ENCODE data around the gene C16orf90. TPM values are rescaled to one million over a fixed set of nuclear protein-coding genes. Genes with fewer than 3 reads are reported as not detected.
"Not testable (repeated sequence)": the region's sequence is repeated elsewhere in the genome, so short reads cannot be mapped to it uniquely, and the experiment has no call there.

C16orf90 gene
- total RNA-seq, 6 experiments from 2014 or later: not detected

GRCh38 chr16:3476409-3476808, 18.9 kb downstream of the C16orf90 start:
- peaks cover 0 to 26% (median 8%) of the 10 kb centered on the region in 4 donors for H3K36me3 ChIP-seq

DNA sequence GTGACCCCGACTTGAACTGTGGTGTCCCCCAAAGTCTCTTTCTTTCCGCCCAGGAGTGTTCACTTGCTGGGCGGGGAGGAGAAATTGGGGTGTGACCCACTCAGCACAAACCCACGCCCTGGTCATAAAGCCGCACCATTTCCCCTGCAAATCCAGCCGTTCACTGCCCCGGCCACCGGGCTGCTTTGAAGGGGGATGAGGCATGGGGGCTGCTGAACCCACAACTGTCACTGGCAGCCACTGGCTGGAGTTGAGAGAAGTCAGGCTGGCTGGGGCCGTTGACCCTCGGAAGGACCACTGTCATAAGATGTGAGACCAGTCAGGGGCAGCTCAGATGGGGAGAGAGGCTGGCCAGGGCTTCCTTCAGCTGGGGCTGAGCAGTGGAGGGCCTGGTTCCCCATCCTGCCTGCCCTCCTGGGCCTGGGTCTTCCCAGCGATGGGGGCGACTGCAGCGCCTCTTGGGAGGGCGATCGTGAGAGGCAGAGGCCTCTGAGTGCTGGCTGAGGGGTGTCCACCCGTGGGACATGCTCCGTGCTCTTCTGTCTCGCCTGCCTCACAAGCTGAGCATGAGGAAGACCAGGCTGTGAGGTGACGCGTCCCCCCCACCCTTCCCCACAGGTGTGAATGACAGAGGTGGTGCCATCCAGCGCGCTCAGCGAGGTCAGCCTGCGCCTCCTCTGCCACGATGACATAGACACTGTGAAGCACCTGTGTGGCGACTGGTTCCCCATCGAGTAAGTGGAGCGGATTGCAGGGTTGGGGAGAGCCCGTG, 19.5 kb downstream of the C16orf90 start:
- WGBS (ENCODE audit: insufficient coverage, low coverage, low lambda C conversion rate, missing lambda C conversion rate): 92% methylated on average over 11 of the region's 29 CpGs
- intact Hi-C loops (cut with DNase I): no loop called here
- Histone ChIP-seq H3K27ac (no peak overlapping the region), H3K4me3 (no peak overlapping the region), H3K27me3 (no peaks in the 10 kb centered on the region), H3K4me1 (peaks cover 0 to 5% (median 0%) of the 10 kb centered on the region in 4 donors), H3K9me3 (no peaks in the 10 kb centered on the region), H3K36me3 (peaks cover 0 to 20% (median 7%) of the 10 kb centered on the region in 4 donors)
- TF ChIP-seq, protein P1, sequence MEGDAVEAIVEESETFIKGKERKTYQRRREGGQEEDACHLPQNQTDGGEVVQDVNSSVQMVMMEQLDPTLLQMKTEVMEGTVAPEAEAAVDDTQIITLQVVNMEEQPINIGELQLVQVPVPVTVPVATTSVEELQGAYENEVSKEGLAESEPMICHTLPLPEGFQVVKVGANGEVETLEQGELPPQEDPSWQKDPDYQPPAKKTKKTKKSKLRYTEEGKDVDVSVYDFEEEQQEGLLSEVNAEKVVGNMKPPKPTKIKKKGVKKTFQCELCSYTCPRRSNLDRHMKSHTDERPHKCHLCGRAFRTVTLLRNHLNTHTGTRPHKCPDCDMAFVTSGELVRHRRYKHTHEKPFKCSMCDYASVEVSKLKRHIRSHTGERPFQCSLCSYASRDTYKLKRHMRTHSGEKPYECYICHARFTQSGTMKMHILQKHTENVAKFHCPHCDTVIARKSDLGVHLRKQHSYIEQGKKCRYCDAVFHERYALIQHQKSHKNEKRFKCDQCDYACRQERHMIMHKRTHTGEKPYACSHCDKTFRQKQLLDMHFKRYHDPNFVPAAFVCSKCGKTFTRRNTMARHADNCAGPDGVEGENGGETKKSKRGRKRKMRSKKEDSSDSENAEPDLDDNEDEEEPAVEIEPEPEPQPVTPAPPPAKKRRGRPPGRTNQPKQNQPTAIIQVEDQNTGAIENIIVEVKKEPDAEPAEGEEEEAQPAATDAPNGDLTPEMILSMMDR (IDR thresholded peaks at IDR 0.05): no peak
- TF ChIP-seq POLR2A (IDR thresholded peaks at IDR 0.05): no peak
- DNase-seq: no peak
- no peak for ATAC-seq

More at GRCh38 chr16:3476409-3476808, 18.9 kb downstream of the C16orf90 start:
- Histone ChIP-seq H3K4me3 (no peak overlapping the region), H3K27ac (no peak overlapping the region), H3K4me1 (peaks cover 0 to 5% (median 0%) of the 10 kb centered on the region in 4 donors), H3K27me3 (no peaks in the 10 kb centered on the region), H3K9me3 (no peaks in the 10 kb centered on the region)
- WGBS (ENCODE audit: insufficient coverage, low coverage, low lambda C conversion rate, missing lambda C conversion rate): 100% methylated on average over 2 of the region's 3 CpGs
- no peak for DNase-seq
- no peak for TF ChIP-seq POLR2A (IDR thresholded peaks at IDR 0.05)
- TF ChIP-seq, protein P1 (IDR thresholded peaks at IDR 0.05): no peak
- no peak for ATAC-seq
- intact Hi-C loops (cut with DNase I): no loop called here

DNA sequence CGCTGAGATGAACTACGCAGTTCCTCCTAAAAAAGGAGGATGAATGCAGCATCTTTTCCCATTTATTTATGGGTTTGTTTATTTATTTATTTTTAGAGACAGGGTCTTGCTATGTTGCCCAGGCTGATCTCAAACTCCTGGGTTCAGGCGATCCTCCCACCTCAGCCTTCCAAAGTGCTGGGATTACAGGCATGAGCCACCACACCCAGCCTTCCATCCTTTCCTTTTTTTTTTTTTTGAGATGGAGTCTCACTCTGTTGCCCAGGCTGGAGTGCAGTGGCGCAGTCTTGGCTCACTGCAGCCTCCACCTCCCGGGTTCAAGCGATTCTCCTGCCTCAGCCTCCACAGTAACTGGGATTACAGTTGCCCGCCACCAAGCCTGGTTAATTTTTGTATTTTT, 20.4 kb downstream of the C16orf90 start:
- ATAC-seq; H3K4me3 ChIP-seq; H3K27me3 ChIP-seq; DNase-seq; intact Hi-C loops (cut with DNase I); H3K9me3 ChIP-seq; H3K4me1 ChIP-seq; H3K27ac ChIP-seq: not testable (repeated sequence)
- peaks cover 0 to 11% (median 5%) of the 10 kb centered on the region in 4 donors for H3K36me3 ChIP-seq
- 98% methylated on average over 7 of the region's 7 CpGs for WGBS (ENCODE audit: insufficient coverage, low coverage, low lambda C conversion rate, missing lambda C conversion rate)

GRCh38 chr16:3474136-3474779, 21.0 kb downstream of the C16orf90 start:
- DNase-seq: no peak
- no peak overlapping the region for H3K27ac ChIP-seq
- no peak overlapping the region for H3K4me3 ChIP-seq
- peaks cover 0 to 5% (median 2%) of the 10 kb centered on the region in 4 donors for H3K36me3 ChIP-seq
- H3K9me3 ChIP-seq: no peaks in the 10 kb centered on the region
- no peaks in the 10 kb centered on the region for H3K27me3 ChIP-seq
- TF ChIP-seq, protein P1 (IDR thresholded peaks at IDR 0.05): no peak
- no peak for TF ChIP-seq POLR2A (IDR thresholded peaks at IDR 0.05)
- peaks cover 0 to 5% (median 0%) of the 10 kb centered on the region in 4 donors for H3K4me1 ChIP-seq
- ATAC-seq: peak; percentile 16 to 39 (median 24)
- intact Hi-C loops (cut with DNase I): no loop called here
- WGBS (ENCODE audit: insufficient coverage, low coverage, low lambda C conversion rate, missing lambda C conversion rate): 100% methylated on average over 1 of the region's 16 CpGs

GRCh38 chr16:3473596-3473943, 21.7 kb downstream of the C16orf90 start:
- H3K27me3 ChIP-seq; intact Hi-C loops (cut with DNase I); H3K4me3 ChIP-seq; H3K9me3 ChIP-seq; H3K27ac ChIP-seq; DNase-seq; H3K4me1 ChIP-seq; H3K36me3 ChIP-seq; ATAC-seq: not testable (repeated sequence)
- 72% methylated on average over 3 of the region's 3 CpGs for WGBS (ENCODE audit: insufficient coverage, low coverage, low lambda C conversion rate, missing lambda C conversion rate)

All from right lobe of liver (tissue), 6 donors.